ENCODE measurements around the gene SRGAP1. TPM values are rescaled to one million over a fixed set of nuclear protein-coding genes. Genes with fewer than 3 reads are reported as not detected.

The SRGAP1 gene
- polyA plus RNA-seq, 1 donor from 2014 or later, result 4.8 TPM

GRCh38 chr12:64034901-64035576 is 190.5 kb downstream of the SRGAP1 start:
- TF ChIP-seq, protein P1, sequence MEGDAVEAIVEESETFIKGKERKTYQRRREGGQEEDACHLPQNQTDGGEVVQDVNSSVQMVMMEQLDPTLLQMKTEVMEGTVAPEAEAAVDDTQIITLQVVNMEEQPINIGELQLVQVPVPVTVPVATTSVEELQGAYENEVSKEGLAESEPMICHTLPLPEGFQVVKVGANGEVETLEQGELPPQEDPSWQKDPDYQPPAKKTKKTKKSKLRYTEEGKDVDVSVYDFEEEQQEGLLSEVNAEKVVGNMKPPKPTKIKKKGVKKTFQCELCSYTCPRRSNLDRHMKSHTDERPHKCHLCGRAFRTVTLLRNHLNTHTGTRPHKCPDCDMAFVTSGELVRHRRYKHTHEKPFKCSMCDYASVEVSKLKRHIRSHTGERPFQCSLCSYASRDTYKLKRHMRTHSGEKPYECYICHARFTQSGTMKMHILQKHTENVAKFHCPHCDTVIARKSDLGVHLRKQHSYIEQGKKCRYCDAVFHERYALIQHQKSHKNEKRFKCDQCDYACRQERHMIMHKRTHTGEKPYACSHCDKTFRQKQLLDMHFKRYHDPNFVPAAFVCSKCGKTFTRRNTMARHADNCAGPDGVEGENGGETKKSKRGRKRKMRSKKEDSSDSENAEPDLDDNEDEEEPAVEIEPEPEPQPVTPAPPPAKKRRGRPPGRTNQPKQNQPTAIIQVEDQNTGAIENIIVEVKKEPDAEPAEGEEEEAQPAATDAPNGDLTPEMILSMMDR (IDR thresholded peaks at IDR 0.05; ENCODE audit: poor library complexity, severe bottlenecking), result no peak
- no peak for TF ChIP-seq EP300 (conservative IDR thresholded peaks at IDR 0.05; ENCODE audit: poor library complexity, severe bottlenecking)
- no peak for TF ChIP-seq RAD21 (conservative IDR thresholded peaks at IDR 0.05)
- TF ChIP-seq, protein P2, sequence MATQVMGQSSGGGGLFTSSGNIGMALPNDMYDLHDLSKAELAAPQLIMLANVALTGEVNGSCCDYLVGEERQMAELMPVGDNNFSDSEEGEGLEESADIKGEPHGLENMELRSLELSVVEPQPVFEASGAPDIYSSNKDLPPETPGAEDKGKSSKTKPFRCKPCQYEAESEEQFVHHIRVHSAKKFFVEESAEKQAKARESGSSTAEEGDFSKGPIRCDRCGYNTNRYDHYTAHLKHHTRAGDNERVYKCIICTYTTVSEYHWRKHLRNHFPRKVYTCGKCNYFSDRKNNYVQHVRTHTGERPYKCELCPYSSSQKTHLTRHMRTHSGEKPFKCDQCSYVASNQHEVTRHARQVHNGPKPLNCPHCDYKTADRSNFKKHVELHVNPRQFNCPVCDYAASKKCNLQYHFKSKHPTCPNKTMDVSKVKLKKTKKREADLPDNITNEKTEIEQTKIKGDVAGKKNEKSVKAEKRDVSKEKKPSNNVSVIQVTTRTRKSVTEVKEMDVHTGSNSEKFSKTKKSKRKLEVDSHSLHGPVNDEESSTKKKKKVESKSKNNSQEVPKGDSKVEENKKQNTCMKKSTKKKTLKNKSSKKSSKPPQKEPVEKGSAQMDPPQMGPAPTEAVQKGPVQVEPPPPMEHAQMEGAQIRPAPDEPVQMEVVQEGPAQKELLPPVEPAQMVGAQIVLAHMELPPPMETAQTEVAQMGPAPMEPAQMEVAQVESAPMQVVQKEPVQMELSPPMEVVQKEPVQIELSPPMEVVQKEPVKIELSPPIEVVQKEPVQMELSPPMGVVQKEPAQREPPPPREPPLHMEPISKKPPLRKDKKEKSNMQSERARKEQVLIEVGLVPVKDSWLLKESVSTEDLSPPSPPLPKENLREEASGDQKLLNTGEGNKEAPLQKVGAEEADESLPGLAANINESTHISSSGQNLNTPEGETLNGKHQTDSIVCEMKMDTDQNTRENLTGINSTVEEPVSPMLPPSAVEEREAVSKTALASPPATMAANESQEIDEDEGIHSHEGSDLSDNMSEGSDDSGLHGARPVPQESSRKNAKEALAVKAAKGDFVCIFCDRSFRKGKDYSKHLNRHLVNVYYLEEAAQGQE (IDR thresholded peaks at IDR 0.05; ENCODE audit: borderline replicate concordance), result no peak
- TF ChIP-seq TAF1 (IDR thresholded peaks at IDR 0.05; ENCODE audit: low read depth), result no peak
- TF ChIP-seq EZH2 (IDR thresholded peaks at IDR 0.05; ENCODE audit: borderline replicate concordance, insufficient read depth, low read length, poor library complexity, severe bottlenecking), result no peak
- no peak for TF ChIP-seq MXI1 (conservative IDR thresholded peaks at IDR 0.05; ENCODE audit: poor library complexity, severe bottlenecking)
- TF ChIP-seq SMC3 (conservative IDR thresholded peaks at IDR 0.05; ENCODE audit: poor library complexity), result no peak
- no peak for TF ChIP-seq POLR2AphosphoS5 (IDR thresholded peaks at IDR 0.05)
- H3K4me2 ChIP-seq (ENCODE audit: low read length), result no peak overlapping the region
- no peaks in the 10 kb centered on the region for H3K9me3 ChIP-seq (ENCODE audit: low read length)
- no peaks in the 10 kb centered on the region for H4K20me1 ChIP-seq (ENCODE audit: insufficient read depth)
- H3K79me2 ChIP-seq (replicated peaks; ENCODE audit: insufficient read depth, low read length), result no peaks in the 10 kb centered on the region
- H3K36me3 ChIP-seq (ENCODE audit: insufficient read depth, low read length), result no peaks in the 10 kb centered on the region
- H3K9me2 ChIP-seq (ENCODE audit: insufficient read depth, low read length), result no peaks in the 10 kb centered on the region
- no peak overlapping the region for H2AFZ ChIP-seq (ENCODE audit: low read depth, low read length)
- H3F3A ChIP-seq (ENCODE audit: insufficient read depth, low read length, poor library complexity, severe bottlenecking), result no peaks in the 10 kb centered on the region
- no peaks in the 10 kb centered on the region for H3K27me3 ChIP-seq (ENCODE audit: insufficient read depth, low read depth, low read length)
- no peak overlapping the region for H3K27ac ChIP-seq (ENCODE audit: low read length)
- no peak overlapping the region for H3K9ac ChIP-seq (ENCODE audit: low read length)
- H3K4me3 ChIP-seq (ENCODE audit: low read length), result no peak overlapping the region

GRCh38 chr12:64036414-64036813 is 191.9 kb downstream of the SRGAP1 start:
- H3K9me2 ChIP-seq (ENCODE audit: insufficient read depth, low read length), result no peaks in the 10 kb centered on the region
- no peak overlapping the region for H3K9ac ChIP-seq (ENCODE audit: low read length)
- H3K4me3 ChIP-seq (ENCODE audit: low read length), result no peak overlapping the region
- no peak overlapping the region for H2AFZ ChIP-seq (ENCODE audit: low read depth, low read length)
- H3K79me2 ChIP-seq (replicated peaks; ENCODE audit: insufficient read depth, low read length), result no peaks in the 10 kb centered on the region
- TF ChIP-seq, protein P2 (IDR thresholded peaks at IDR 0.05; ENCODE audit: borderline replicate concordance), result no peak
- TF ChIP-seq POLR2AphosphoS5 (IDR thresholded peaks at IDR 0.05) (no peak), EZH2 (IDR thresholded peaks at IDR 0.05; ENCODE audit: borderline replicate concordance, insufficient read depth, low read length, poor library complexity, severe bottlenecking) (no peak), TAF1 (IDR thresholded peaks at IDR 0.05; ENCODE audit: low read depth) (no peak), RAD21 (conservative IDR thresholded peaks at IDR 0.05) (no peak), MXI1 (conservative IDR thresholded peaks at IDR 0.05; ENCODE audit: poor library complexity, severe bottlenecking) (no peak), EP300 (conservative IDR thresholded peaks at IDR 0.05; ENCODE audit: poor library complexity, severe bottlenecking) (no peak), SMC3 (conservative IDR thresholded peaks at IDR 0.05; ENCODE audit: poor library complexity) (no peak)
- TF ChIP-seq, protein P1 (IDR thresholded peaks at IDR 0.05; ENCODE audit: poor library complexity, severe bottlenecking), result no peak
- no peaks in the 10 kb centered on the region for H3K9me3 ChIP-seq (ENCODE audit: low read length)
- H3K4me2 ChIP-seq (ENCODE audit: low read length), result no peak overlapping the region
- peaks cover 3% of the 10 kb centered on the region for H3F3A ChIP-seq (ENCODE audit: insufficient read depth, low read length, poor library complexity, severe bottlenecking)
- no peak overlapping the region for H3K27ac ChIP-seq (ENCODE audit: low read length)
- H3K27me3 ChIP-seq (ENCODE audit: insufficient read depth, low read depth, low read length), result no peaks in the 10 kb centered on the region
- no peaks in the 10 kb centered on the region for H4K20me1 ChIP-seq (ENCODE audit: insufficient read depth)
- no peaks in the 10 kb centered on the region for H3K36me3 ChIP-seq (ENCODE audit: insufficient read depth, low read length)

Measured in neural cell (in vitro differentiated cells).